ENCODE data around the gene EIF1AD. TPM values are rescaled to one million over a fixed set of nuclear protein-coding genes. Genes with fewer than 3 reads are reported as not detected.

The EIF1AD gene
- total and polyA plus RNA-seq, 9 of the 15 experiments (the other 6 are each of a cell fraction or from before 2014, with no cell fraction given), result 50.1 to 98.8 (median 58.7) TPM

GRCh38 chr11:66035653-66036333, 33.8 kb upstream of the EIF1AD start:
- H3K4me2 ChIP-seq (ENCODE audit: insufficient read depth, low read length), result no peak overlapping the region
- ChIA-PET POLR2A (interaction anchor here (0.5 to 0.7 kb wide), 3 partner anchors 8 to 118 kb away, joined by 3 read pairs; partner anchors contain the start of gene SF3B2), CTCF (ENCODE audit: low intra/inter-chr PET ratio) (no interaction called here)
- WGBS (ENCODE audit: insufficient coverage, low coverage, missing lambda C conversion rate), result 10% methylated on average over 9 of the region's 9 CpGs
- no peaks in the 10 kb centered on the region for H3K36me3 ChIP-seq (ENCODE audit: control insufficient read depth, insufficient read depth, low read length)
- no peak for TF ChIP-seq DACH1 (IDR thresholded peaks at IDR 0.05; ENCODE audit: partially characterized antibody)
- no peak for TF ChIP-seq CC2D1A (IDR thresholded peaks at IDR 0.05)
- no peak for TF ChIP-seq HIVEP1 (CRISPR knock-in tag; IDR thresholded peaks at IDR 0.05)
- no peak for TF ChIP-seq SOX6 (IDR thresholded peaks at IDR 0.05)
- no peak for TF ChIP-seq TAF1 (IDR thresholded peaks at IDR 0.05; ENCODE audit: control insufficient read depth, extremely low read depth, insufficient read depth, low read length, severe bottlenecking)
- no peak for TF ChIP-seq TBL1XR1 (IDR thresholded peaks at IDR 0.05; ENCODE audit: low read length in 2 of 2)
- TF ChIP-seq ZBTB43 (CRISPR knock-in tag; IDR thresholded peaks at IDR 0.05), result no peak
- TF ChIP-seq TCF7 (IDR thresholded peaks at IDR 0.05; ENCODE audit: borderline replicate concordance), result no peak
- TF ChIP-seq NFATC3 (IDR thresholded peaks at IDR 0.05), result no peak
- no peak for TF ChIP-seq YBX1 (IDR thresholded peaks at IDR 0.05)
- no peak for TF ChIP-seq TSC22D4 (tag; IDR thresholded peaks at IDR 0.05)
- no peak for TF ChIP-seq DMBX1 (CRISPR knock-in tag; IDR thresholded peaks at IDR 0.05; ENCODE audit: borderline replicate concordance)
- TF ChIP-seq TGIF2 (CRISPR knock-in tag; IDR thresholded peaks at IDR 0.05), result no peak
- no peaks in the 10 kb centered on the region for H3K9me1 ChIP-seq (ENCODE audit: control insufficient read depth, insufficient read depth, low read length)
- ATAC-seq (no peak), DNase-seq (ENCODE audit: extremely low read depth in 1 of 4, low spot score in 3 of 4) (no peak), FAIRE-seq (no peak)
- no peak overlapping the region for H3K4me3 ChIP-seq
- no TSS peak for BruUV-seq (replicated peaks)
- intact Hi-C loops (cut with micrococcal nuclease), result no loop called here
- no peaks in the 10 kb centered on the region for H3K79me2 ChIP-seq (ENCODE audit: control insufficient read depth, insufficient read depth, low read length)
- H3K4me1 ChIP-seq (replicated peaks in 1 of 2; ENCODE audit: control insufficient read depth in 2 of 2, insufficient read depth in 2 of 2, low read length in 2 of 2), result no peaks in the 10 kb centered on the region
- no peak overlapping the region for H3K27ac ChIP-seq (ENCODE audit: extremely low read depth, low read depth, low read length)
- H3K9ac ChIP-seq (ENCODE audit: insufficient read depth in 1 of 2, low read depth in 2 of 2, low read length in 2 of 2), result no peak overlapping the region
- in situ Hi-C loops (cut with MboI), result no loop called here
- no peaks in the 10 kb centered on the region for H4K20me1 ChIP-seq (replicated peaks; ENCODE audit: control insufficient read depth, insufficient read depth, low read length)
- H3K27me3 ChIP-seq (ENCODE audit: control insufficient read depth in 2 of 2, insufficient read depth in 2 of 2, low read length in 2 of 2), result peaks cover 2 to 9% of the 10 kb centered on the region in 2 experiments; a peak in 4 of 5 replicates
- H3K9me3 ChIP-seq (replicated peaks; ENCODE audit: control insufficient read depth, insufficient read depth, low read depth, low read length), result peaks cover 3% of the 10 kb centered on the region; the same call in 1 of the 2 replicates
- H2AFZ ChIP-seq (ENCODE audit: low read depth, low read length), result no peak overlapping the region

Data from K562 (cell line).